ENCODE results near the gene FOSL2. TPM values are rescaled to one million over a fixed set of nuclear protein-coding genes. Genes with fewer than 3 reads are reported as not detected.

Gene FOSL2
- total RNA-seq, 1 experiment from 2014 or later: 44.8 TPM

- TF ChIP-seq, protein P1, sequence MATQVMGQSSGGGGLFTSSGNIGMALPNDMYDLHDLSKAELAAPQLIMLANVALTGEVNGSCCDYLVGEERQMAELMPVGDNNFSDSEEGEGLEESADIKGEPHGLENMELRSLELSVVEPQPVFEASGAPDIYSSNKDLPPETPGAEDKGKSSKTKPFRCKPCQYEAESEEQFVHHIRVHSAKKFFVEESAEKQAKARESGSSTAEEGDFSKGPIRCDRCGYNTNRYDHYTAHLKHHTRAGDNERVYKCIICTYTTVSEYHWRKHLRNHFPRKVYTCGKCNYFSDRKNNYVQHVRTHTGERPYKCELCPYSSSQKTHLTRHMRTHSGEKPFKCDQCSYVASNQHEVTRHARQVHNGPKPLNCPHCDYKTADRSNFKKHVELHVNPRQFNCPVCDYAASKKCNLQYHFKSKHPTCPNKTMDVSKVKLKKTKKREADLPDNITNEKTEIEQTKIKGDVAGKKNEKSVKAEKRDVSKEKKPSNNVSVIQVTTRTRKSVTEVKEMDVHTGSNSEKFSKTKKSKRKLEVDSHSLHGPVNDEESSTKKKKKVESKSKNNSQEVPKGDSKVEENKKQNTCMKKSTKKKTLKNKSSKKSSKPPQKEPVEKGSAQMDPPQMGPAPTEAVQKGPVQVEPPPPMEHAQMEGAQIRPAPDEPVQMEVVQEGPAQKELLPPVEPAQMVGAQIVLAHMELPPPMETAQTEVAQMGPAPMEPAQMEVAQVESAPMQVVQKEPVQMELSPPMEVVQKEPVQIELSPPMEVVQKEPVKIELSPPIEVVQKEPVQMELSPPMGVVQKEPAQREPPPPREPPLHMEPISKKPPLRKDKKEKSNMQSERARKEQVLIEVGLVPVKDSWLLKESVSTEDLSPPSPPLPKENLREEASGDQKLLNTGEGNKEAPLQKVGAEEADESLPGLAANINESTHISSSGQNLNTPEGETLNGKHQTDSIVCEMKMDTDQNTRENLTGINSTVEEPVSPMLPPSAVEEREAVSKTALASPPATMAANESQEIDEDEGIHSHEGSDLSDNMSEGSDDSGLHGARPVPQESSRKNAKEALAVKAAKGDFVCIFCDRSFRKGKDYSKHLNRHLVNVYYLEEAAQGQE (IDR thresholded peaks at IDR 0.05; ENCODE audit: low read depth): no peak
- no peak for TF ChIP-seq CTCF (IDR thresholded peaks at IDR 0.05 in 2 of 3, conservative IDR thresholded peaks at IDR 0.05 in 1 of 3; ENCODE audit: borderline replicate concordance in 1 of 3, insufficient read depth in 1 of 3, low read depth in 2 of 3, low read length in 2 of 3)
- no peak for TF ChIP-seq ATF3 (IDR thresholded peaks at IDR 0.05)
- TF ChIP-seq YY1 (IDR thresholded peaks at IDR 0.05; ENCODE audit: extremely low read depth, insufficient replicate concordance, low read depth, low read length): no peak
- no peak for TF ChIP-seq POLR2A (IDR thresholded peaks at IDR 0.05; ENCODE audit: borderline replicate concordance, extremely low read depth, insufficient read depth, insufficient read length)
- no peak for TF ChIP-seq ZNF274 (IDR thresholded peaks at IDR 0.05; ENCODE audit: low read depth, low read length)
Measured at GRCh38 chr2:28377195-28377816, 15.4 kb upstream of the FOSL2 start (continued).

Data from HCT116 (cell line).